Inflammatory macrophage (primary cell): ENCODE measurements around the gene NOL4L.
"Not testable (repeated sequence)": the region's sequence is repeated elsewhere in the genome, so short reads cannot be mapped to it uniquely, and the experiment has no call there.

ENCODE experiments used
- DNase-seq, 2 donors: peaks; one replicate each; pipeline ENCODE4 v3.0.0-alpha.2; 2020 to 2022

NOL4L gene

DNA sequence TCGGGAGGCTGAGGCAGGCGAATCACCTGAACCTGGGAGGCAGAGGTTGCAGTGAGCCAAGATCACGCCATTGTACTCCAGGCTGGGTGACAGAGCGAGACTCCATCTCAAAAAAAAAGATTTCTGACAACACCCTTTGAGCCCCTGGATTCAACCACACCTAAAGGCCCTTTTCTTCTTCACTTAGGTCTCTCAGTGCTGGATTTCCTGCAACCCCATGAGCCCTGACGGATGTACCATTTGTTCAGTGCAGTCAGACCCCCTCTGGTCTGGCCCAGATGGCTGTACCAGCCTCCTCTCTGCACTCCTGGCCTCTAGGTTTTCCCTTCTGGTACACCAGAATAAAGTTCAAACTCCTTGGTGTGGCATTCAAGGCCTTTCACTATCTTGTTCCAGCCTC is 9.1 kb upstream of the NOL4L start:
- DNase-seq = no peak

DNA sequence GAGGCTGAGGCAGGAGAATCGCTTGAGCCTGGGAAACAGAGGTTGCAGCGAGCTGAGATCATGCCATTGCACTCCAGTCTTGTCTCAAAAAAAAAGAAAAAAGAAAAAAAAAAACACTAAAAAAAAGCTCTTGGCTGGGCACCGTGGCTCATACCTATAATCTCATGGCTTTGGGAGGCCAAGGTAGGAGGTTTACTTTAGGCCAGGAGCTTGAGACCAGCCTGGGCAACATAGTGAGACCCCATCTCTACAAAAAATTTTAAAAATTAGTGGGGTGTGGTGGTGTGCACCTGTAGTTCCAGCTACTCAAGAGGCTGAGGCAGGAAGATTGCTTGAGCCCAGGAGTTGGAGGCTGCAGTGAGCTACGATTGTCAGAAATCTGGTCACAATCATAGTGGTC is 7.5 kb upstream of the NOL4L start:
- DNase-seq = not testable (repeated sequence)

DNA sequence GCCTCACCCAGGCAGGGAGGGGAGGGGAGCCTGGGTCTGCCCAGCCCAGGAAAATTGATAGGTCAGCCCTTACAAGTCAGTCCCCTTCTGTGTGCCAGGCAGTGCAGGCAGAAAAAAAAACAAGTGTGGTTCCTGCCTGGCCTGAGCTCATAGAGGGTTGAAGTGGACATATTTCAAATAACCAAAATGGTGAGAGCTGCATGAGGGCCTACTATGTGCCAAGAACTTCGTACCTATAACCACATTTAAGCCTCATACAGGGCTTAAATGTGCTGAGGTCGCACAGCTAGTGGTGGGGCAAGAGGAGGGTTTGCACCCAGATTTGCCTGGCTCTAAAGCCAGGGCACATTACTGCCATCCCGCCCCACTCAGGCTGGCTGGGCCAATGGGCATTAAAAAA is 6.9 kb upstream of the NOL4L start:
- no peak for DNase-seq

DNA sequence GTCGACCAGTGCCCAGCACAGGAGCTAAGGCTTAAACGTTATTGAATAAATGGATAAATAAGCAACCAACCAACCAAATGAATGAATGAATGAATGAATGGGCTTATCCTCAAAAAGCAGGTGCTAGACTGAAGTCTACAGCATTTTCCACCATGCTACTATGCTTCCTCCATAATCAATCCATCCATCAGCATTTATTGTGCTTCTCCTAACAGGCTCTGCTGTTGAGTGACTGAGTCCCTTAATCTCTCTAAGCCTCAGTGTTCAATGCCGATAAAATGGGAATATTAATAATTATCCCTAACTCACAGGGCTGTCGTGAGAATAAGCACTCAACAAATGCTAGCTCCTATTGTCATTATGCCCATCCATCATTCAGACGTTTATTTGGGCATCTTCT is 4.6 kb upstream of the NOL4L start:
- DNase-seq = no peak

DNA sequence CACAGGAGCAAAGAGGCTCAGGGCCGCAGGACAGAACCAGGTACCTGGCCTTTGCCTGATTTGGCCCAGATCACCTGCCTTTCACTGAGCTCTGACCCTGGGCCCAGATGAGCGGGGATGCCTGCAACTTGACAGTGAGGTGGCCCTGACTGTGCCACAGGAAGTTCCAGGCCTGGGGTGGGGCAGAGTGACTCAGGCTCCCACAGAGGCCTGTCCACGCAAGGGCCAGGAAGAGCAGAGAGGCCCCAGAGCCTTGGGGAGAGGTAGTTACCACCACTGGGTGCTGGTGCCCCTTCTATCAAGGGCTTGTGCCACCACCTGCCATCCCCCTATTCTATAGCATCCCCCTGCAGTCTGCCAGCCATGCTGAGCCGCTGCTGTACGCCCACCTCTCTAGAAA is 4.1 kb upstream of the NOL4L start:
- peak; percentile 28 to 30 for DNase-seq

DNA sequence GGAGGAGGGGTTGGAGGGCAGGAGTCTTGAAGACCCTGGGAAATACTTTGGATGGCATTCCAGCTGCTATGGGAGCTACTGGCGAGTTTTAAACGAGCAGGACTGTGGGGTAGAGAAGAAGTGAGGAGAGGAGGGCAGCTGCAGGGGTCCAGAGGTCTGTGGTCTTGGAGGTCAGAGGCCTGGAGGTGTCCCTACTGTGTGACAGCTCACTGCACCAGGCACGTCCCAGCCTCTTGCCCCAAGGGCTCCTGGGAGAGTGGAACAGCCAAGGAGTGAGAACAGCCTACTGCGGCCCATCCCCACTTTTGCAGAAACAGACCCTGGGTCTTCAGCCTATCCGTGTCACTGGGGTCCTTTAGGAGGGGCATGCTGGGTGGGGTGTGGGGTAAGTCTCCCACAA is 2.9 kb upstream of the NOL4L start:
- no peak for DNase-seq

DNA sequence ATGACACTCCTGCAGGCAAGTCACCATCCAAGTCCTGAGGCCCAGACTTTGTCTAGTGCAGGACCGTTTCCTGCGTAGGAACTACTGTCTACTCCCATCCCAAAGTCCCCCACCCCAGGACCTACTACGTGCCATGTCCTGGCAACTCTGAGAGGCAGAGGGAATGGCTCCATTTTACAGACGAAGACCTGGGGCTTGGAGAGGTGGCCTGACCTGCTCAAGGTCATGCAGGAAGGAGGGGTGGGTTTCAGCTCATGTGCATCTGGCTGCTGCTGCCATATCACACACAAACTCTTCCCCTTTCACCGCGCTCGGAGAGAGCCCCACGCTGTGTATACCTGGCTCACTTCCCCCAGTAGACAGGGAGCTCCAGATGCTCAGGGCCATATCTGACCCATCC is 1.2 kb upstream of the NOL4L start:
- DNase-seq = no peak

DNA sequence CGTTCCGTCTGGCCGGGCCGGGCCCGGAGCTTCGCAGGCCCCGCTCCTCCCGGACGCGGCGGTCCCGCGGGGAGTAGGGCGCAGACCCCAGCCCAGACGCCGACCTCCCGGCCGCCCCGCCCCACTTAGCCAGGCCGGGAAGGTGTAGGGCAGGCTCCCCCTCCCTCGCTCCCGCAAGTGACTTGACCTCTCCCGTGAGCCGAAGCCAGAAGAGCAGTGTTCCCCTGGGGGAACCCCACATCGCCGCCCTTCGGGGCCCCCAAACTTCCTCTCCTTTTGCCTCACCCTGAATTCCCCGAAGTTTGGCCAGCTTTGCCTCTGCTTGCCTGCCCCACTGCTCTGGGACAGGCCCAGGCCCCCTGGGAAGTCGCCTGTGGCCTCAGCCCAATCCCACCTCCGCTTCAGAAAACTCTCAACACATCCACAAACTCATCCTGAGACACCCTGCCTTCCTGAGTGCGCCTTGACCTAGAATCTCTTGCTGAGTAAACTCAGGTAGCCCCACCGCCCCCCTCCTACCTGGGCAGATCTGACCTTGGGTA is 524 bp upstream of the NOL4L start:
- DNase-seq = no peak

DNA sequence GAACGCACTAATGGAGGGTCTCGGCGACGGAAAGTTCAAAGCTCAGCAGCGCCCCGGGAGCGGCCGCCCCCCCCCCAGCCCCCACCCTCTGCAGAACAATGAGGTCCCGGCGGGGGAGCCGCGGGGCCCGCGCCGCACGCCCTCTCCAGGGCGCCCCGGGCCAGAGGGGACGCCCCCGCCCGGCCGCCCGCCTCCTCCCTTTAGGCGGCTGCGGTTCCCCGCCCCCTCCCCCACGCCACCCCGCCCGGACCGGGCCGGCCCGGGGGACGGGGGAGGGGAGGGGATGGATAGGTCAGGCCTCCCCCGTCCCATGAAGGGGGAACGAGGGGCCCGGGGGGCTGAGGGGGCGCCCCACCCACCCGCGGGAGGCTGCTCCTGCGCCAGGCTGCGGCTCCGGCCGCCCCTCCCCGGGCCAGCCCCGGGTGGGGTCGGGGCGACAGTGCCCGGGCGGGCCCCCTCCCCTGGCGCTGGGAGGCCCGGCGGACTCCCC is 1.5 kb downstream of the NOL4L start:
- no peak for DNase-seq

DNA sequence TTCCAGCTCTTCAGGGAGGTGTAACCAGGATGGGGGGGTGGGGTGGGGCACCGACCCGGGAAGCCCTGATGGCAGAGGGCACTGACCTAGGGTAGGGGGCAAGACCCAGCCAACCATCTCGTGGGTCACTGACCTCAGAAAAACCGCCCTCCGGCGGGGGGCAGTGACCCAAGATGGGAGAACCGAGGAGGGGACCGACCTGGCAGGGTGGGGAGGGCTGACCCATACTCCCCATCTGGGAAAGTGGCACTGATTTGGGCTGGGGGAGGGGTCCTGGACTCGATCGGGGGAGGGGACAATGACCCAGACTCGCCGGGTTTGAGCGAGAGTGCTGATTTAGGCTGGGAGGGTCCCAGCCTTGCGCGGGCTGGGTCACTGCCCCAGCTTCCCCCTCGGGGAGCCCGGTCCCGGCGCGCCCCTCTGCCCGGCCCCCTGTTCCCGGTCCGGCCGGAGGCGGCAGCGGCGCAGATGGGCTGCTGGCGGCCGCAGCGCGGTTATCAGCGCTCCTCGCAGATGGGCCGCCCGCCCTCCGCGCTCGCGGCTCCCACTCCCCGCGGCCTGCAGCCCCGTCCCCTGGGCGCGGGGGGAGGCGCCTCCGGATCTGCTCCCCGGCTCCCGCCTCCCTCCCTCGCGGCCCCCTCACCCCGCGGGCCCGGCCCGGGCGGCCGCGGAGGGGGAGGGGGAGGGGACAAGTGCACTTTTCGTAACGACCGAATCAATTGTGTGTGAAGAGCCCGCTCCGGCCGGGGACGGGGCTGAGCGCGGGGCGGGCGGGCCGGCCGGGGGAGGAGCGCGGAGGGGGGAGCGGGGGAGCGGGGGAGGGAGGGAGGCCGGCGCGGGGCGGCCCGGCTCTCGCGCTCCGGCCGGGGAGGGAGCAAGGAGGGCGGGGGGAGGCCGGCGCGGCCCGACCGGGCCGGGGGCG is 2.2 kb downstream of the NOL4L start:
- DNase-seq = no peak

DNA sequence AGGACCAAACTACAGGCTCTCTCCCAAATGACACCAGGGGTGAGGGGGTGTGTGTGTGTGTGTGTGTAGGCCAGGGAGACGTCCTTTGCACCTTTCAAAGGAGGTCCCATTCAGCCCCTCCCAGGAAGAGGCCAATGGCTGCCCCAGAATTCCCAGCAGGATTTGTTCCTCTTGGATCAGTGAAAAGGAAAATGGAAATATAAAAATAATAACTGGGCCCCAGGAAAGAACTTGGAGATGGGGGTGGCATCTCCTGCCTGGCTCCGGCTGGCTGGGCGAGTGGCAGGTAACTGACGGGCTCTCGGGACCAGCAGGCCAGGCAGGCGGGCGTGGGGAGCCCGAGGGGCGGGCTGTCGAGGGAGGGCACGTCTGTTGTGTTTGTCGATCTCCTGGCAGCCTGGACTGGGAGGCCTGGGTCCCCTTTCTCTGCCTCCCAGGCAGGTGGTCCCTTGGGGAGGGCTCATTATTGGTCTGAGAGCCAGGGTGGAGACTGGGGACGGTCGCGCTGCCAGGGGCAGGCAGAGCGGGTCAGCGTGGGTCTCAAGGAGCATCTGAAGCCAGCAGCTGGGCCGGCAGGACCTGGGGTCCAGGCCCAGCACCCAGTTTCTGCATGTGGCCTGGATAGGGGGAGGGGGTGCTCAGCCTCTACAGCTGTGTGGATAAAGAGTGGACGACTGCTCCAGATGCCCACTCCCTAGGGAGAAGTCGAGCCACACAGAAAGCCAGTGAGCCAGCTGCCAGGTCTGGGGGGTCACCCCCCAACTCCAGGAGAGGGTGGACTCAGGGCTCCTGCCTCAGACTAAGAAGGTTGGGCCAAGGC is 3.1 kb downstream of the NOL4L start:
- DNase-seq = no peak

DNA sequence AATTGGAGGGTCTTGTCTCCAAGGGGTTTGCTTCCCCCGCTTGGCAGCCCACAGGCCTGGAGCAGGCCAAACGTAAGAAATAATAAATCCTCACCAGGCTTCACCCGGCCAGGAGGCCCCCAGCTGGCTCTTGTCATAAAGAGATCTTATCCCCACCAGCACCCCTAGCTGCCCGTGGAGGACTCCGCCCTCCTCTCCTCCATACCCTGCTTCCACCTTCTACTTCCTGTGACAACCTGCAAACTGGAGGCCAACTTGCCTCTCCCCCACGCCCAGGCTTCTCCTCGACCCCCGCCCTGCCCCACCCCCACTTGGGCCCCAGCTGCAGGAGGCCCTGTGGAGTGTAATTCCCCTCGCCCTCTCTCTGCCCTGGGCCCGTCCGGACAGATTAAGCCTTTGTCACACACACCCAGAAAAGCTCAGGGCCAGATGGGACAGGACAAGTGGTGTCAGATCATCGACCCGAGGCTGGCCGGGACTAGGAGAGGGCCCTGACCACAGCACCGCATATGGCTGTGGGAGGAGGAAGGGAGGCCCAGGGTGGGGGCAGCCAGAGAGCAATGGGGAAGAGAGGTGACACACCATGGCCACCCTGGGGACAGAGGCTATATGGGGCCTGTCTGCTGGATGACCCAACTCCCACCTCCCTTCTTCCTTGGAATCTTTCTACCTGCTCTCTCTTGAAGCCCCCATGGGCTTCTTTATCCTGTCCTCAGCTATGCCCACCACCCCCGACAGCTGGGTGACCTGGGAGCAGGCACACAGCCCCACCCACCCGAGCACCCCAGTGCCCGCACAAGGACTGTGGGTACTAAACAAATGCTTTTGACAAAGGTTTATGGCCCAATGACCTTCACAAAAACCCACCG is 3.9 kb downstream of the NOL4L start:
- DNase-seq = peak; percentile 64 to 68

DNA sequence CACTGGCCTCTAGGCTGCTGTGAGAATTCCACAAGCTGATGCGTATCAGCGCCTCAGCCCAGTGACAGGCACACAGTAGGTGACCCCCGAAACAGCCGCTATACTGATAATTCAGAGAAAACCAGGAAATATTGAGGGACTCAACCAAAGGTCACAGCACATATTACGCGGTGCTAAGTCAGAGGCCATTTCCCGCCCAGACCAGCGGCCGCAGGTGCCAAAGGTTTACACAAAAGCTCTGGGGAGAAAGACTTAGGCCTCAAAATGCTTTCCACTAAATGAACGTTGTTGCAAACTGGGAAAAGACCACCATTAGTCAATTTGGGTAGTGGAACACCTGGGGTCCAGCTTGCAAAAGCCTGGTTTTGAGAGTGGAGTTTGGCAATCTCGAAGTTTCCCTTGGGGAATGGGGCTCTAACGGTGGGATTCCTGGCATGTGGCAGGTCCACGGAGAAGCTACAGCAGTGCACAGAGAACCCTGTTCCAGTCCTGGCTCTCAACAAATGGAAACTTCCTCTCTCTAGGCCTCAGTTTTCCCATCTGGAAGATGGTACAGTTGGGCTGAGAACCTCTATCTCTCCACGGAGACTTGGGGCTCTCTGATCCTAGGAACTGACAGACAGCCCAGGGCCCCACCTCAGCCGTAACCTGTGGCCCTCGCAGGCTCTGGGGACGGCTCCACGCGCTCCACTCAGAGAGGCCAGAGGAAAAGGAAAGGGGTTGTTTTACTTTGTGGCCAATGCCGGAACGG is 4.7 kb downstream of the NOL4L start:
- DNase-seq = no peak

DNA sequence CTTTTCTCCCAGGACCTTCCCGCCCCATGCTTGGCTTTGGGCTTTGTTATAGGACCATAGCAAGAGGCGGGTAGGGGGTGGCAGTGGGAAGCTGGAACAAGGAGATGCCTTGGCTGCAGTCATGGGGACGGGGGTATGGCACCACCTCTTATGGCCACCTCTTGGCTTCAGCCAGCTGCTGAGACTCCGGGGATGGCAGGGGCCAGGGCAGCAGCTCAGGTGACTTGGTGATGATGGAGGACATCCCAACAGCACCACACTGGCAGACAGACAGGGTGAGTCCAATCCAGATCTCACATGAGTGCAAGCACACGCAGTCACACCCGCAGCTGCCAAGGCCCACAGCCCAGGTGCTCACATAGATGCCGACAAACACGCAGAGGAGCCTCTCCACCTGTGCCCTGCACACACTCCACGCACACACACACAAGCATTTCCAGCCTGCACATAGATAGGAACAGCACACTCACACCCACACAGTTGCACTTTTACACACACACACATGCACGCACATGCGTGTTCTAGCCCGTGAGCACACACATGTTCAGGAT is 6.2 kb downstream of the NOL4L start:
- DNase-seq = no peak

DNA sequence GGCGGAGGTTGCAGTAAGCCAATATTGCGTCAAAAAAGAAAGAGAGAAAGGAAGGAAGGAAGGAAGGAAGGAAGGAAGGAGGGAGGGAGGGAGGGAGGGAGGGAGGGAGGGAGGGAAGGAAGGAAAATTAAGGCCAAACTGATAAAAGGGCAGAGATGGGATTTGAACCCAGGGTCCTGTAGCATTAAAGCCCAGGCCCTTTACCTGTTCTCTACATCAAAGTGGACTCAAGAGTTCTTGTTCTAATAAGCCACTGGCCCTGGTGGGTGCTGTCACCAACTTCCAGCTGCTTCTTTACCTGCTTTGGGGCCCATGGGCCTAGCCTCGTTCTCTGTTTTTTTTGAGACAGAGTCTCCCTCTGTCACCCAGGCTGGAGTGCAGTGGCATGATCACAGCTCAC is 7.1 kb downstream of the NOL4L start:
- DNase-seq = not testable (repeated sequence)

DNA sequence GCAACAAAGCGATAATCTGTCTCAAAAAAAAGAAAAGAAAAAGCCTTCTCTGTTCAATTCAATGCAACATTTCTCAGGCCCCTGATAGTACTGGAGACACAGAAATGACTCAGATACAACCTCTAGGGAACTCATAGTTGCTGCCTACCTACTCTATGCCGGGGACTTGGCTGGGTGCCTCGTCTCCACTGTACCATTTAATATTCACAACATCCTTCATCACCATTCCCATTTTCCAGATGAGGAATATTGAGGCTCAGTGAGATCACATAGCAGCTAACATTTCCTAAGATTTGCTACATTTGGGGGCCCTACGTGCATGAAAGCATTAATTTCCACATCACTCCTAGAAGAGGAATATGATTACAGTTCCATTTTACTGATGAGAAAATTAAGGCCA is 7.5 kb downstream of the NOL4L start:
- no peak for DNase-seq

DNA sequence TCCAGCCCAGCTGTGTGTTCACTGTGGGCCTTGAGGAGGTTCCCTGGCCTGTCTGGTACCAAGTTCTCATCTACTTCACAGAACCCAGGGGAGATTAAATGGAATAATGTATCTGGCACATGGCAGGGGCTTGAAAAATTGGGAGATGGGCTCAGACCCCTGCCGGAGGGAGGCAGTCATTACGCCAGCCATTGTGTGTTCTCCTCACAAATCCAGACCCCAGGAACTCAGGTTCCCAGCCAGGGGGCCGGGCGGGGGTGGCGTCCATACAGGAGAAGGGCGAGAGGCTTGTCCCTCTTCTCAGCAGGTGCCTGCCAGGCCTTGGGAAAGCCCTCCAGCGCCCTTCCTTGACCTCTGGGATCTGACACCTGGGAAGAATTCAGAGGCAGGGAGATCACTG is 8.1 kb downstream of the NOL4L start:
- no peak for DNase-seq

DNA sequence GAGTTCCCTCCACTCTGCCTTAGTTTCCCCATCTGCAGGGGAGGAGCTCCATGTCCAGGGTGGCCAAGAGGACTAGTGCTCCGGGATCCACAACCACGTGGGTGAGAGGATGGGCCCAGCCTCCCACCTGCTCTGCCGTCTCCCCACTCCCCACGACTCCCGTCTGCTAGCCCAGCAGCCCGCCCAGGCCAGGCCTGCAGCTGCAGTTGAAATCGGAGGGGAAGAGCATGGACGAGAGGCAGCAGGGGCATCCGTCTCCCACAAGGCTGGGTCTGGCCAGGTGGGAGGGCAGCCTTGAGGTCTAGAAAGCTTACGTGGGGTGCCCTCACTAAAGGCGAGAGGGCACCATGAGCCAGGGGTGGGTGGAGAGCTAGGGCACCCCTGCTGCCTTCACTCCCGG is 8.6 kb downstream of the NOL4L start:
- no peak for DNase-seq

DNA sequence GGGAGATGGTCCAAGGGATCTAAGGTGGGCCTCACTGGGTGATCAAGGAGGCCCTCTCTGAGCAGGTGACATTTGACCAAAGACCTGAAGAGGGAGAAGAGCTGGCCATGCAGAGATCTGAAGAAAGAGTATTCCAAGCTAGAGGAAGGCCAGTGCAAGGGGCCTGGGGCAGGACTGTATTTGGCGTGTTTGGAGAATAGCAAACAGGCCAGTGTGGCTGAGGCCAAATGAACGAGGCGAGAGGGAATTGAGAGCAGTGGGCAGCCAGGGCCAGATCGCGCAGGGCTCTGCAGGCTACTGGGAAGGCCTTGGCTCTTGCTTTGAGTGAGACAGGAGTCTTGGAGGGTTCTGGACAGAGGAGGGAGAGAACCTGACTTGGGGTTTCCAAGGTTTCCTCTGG is 9.3 kb downstream of the NOL4L start:
- DNase-seq = no peak

DNA sequence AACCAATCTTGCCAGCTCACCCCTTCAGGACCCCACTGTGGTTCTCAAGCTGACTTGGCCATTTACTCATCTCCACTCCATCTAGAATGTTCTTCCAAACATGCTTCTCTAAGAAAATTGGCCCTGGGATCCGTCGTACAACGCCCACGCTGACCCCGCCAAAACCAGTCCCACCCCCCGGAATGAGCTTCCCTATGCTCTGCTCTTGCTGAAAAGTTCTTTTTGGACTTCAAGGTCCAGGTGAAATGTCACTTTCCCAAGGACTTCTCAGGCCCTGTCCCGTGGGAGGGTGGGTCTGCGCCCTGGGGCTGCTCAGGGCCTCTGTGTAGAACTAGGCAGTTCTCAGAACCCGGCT is 9.9 kb downstream of the NOL4L start:
- DNase-seq = no peak
